GM19193 (cell line): Measurements from ENCODE around the gene SLC27A5.

Experiments used
- POLR2A ChIP-seq: IDR thresholded peaks from 4 replicates; pipeline ENCODE4 v1.6.1; 2011; ENCODE audit not compliant: insufficient read depth, insufficient read length; ENCODE audit errors: extremely low read depth

The SLC27A5 gene

DNA sequence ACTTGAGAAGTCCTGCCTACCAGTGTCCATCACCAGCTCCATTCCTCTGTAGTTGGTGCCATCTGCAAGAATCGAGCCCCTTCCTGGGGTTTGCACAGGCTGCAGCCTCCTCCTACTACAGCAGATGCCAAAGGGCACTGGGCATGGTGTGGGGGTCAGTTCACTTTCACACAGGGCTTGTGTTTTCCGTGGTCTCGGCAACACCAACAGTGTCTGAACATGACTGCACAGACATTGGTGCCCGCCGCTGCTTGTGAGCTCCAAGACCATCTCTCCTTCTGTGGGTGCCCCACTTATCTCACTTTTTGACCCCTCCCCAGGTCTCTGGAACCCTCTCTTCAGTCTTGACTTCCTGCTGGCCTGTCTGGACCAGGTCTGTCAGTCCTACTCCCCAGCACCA lies 20.4 kb downstream of the SLC27A5 start:
- no peak for TF ChIP-seq POLR2A

DNA sequence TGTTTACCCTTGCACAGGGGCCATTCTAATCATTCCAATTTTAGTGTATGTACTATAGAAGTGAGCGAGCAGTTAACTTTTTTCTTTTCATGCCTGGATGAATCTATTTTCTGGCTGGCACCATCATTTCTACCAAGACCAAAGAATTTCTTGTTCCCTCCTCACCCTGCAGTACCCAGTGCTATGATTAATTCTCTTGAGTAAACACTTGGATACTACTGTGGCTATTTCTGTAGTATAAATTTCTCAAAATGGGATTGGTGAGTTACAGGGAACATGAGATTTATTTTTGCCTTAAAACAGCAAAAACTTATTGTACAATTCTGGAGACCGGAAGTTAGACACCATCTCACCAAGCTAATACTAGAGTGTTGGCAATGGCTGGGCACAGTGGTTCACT lies 28.0 kb downstream of the SLC27A5 start:
- no peak for TF ChIP-seq POLR2A

DNA sequence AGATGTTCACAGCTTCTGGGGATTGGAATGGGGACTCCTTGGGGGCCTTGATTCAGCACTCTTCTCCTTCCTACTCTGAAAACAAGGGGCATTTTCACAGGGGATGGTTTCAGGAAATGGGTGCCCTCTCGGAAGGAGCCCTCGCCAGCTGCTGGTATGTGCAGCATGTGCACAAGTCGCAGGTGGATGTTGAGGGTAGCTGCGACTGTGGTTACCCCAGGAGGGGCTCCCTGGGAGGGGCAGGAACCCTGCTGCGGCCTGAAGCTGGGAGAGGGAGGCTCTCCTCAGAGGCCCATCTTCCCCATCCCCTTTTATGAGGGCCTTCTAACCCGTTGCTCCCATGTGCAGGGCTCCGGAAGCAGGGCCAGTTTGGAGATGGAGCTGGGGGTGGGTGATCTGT lies 29.4 kb downstream of the SLC27A5 start:
- no peak for TF ChIP-seq POLR2A

DNA sequence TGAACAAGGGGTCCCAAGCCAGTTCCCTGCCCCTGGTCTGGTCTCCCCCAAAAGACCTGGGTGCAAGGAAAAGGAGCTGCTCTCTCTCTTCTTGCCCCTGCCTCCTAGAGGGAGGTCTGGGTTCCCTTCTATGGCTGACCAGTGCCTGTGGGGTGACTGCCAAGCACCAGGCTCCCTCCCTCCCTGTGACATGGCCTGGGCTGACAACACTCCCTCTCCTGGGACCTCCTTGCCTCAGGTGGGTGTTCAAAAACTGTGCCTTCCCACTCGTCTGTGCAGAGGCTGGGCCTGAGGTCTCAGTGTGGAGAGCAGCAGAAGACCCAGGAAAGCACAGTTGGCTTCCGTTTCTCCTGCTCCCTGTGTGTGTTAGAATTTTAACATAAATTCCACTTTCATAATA lies 31.0 kb downstream of the SLC27A5 start:
- TF ChIP-seq POLR2A: no peak

DNA sequence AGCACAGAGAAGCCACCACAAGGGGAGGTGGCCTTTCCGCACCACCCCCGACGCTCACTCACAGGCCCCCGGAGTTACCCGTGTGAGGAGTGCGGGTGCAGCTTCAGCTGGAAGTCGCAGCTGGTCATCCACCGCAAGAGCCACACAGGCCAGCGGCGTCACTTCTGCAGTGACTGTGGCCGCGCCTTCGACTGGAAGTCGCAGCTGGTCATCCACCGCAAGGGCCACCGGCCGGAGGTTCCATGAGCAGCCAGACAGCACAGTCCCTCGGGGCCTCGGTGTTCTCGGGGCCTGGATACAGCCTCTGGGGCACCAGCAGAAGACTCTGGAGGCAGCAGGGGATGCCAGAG lies 31.3 kb downstream of the SLC27A5 start:
- no peak for TF ChIP-seq POLR2A

DNA sequence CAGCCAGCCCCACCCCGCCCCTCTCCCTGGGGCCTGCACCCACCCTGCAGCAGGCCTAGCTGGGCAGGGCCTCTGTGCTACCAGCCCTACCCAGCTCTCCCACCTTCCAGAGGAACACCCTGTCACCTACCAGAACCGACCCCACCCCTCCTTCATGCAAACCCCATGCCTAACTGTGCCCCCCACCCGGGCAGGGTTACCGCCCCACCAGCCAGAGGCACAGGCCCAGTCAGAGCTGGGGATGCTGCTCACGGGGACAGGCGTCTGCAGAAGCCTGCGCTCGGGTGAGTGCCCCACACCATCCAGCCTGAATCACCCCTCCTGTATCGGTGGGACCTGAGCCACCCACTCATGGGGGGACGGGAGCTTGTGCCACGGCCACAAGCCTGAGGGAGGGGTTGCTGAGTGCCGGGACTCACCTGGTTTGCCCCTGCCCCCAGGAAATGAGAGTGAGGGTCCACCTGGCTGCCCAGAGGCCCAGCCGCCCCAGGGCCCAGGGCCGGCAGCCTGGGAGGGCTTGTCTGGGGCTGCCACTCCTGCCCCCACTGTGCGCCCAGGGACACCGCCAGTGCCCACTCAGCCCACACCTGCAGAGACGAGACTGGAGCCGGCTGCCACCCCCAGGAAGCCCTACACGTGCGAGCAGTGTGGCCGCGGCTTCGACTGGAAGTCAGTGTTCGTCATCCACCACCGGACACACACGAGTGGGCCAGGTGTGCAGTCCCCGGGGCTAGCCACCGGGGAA lies 31.9 kb downstream of the SLC27A5 start:
- TF ChIP-seq POLR2A: no peak

DNA sequence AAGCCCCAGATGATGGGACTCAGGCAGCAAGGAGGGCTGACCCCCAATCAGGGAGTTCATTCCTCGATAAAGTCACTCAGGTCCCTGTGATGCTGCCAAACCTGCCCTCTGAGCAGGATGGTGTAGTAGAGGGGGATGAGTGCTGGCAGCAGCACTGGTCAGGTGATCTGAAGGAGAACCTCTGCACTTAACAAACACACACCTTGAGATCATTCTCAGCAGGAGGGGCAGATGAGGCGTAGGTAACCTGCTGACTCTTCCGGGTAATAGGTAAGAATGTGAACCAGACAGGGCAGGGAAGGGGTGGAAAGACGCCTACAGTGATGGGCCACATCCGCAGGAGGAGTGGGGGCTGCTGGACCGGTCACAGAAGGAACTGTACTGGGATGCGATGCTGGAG lies 32.5 kb downstream of the SLC27A5 start:
- TF ChIP-seq POLR2A: no peak

DNA sequence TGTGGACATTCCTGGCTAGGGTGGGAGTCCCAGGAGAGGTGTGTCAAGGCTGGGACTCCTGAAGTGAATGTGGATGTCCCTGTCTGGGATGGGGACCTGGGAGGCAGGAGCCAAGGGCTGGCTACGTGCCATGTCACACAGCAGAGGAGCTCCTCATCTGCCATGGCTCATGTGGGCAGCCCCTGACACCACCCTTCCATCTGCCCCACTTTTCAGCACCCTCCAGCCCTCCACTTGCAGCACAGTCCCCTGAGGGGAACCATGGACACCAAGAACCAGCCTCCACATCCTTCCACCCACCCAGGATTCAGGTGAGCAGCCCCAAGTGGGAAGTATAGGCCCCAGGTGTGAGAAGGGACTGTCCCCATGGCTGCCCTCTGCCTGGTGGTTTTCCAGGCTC lies 33.9 kb downstream of the SLC27A5 start:
- TF ChIP-seq POLR2A: no peak

DNA sequence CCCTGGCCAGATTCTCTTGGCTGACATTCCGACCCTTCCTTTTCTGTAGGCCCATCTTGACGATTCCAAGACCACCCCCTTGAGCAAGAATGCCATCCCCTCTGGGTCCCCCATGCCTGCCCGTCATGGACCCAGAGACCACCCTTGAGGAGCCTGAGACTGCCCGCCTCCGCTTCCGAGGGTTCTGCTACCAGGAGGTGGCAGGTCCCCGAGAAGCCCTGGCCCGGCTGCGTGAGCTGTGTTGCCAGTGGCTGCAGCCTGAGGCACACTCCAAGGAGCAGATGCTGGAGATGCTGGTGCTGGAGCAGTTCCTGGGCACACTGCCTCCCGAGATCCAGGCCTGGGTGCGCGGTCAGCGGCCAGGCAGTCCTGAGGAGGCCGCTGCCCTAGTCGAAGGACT lies 34.7 kb downstream of the SLC27A5 start:
- no peak for TF ChIP-seq POLR2A

DNA sequence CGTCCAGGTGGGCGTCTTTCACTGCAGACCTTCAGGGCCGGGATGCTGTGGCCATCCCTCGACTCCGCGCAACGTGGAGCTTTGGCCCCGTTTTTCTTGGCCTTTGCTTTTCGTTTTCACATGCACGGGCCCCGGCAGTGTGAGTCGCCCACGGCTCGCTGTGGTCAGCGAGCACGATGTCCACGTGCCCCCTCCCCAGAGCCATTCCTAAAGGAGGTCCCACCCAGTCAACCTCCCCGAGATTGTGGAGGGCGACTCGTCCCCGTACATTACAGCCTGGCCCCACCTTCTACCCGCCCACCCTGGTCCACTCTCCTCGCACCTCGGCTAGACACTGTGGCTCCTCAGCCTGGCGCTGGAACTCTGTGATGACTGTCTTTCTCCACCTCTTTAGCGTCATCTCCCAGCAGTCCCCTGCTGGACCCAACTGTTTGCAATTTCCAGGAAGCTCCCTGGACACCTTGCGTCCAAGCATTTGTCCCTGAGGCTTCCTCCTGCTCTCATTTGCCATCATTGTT lies 35.2 kb downstream of the SLC27A5 start:
- no peak for TF ChIP-seq POLR2A

DNA sequence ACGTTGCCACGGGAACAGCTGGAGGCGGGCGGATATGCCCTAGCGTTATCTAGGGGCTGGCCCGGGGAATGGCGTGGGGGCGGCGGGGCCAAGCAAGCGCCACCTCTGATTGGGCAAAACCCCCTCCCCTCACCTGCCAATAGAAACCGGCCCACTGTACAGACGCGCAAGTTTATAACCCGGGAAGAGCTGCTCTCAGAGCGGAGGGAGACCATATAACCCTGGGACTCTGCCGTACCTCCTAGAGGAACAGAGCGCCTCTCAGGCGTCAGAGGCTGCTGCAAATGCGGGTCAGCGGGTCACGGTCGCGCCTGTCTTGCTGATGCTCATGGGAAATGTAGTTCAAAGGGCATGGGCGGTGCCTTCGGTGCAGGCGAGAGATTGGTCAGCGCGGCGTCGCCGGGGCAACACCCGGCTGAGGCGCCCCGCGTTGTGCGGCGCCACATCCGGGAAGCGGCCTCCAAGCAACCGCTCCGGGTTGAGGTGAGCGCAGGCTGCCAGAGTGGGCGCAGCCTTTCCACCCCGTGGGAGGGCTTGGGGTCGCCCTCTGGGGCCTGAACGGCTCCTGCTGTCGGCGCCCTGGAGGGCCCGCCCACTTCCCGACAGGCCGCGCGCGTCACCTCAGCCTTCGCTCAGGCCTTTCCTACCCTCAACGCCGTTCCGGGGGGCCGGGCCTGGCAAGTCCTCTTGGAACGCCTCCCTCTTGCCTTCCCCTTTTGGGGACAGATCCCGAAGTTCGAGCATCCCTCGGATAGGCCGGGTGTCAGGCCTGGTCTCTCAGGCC lies 35.9 kb downstream of the SLC27A5 start, which contains the start of gene ZNF446:
Gene ZNF446 (plus strand): TSS at position 639 of the 784 bp plus-strand sequence. CDS start 867 bp downstream, outside the sequence.
- TF ChIP-seq POLR2A: peak; percentile 76

DNA sequence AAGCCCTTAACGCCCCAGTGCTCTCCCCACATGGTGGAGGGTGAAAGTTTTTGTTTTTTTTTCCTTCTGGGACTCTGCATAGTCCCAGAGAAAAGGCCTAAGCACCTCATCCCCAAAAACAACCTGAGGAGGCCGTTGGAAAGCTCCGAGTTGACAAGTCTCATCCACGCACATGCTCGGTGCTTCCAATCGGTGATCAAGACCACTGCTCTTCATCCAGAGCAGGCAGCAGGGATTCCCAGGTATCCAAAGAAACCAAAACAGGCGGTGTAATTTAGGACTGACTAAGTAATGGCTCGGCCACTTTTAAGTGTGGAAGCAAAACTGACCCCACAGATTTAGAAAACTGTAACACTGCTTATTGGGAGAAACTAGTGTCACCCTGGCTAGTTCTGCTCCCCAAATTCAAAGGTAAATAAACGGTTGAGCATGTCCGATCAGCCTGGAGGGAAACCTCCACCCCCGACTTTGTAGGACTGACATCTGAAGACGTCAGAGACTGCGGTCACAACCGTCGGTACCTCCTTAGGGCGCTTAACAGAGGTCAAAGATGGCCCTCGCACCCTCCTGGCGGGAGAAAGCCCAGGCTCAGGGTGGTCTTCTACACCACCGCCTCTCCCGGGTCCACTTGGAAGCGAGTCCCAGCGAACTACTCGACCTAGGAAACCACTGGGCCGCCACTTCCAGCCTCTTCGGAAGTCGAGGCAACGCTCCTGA lies 36.6 kb downstream of the SLC27A5 start:
- no peak for TF ChIP-seq POLR2A

DNA sequence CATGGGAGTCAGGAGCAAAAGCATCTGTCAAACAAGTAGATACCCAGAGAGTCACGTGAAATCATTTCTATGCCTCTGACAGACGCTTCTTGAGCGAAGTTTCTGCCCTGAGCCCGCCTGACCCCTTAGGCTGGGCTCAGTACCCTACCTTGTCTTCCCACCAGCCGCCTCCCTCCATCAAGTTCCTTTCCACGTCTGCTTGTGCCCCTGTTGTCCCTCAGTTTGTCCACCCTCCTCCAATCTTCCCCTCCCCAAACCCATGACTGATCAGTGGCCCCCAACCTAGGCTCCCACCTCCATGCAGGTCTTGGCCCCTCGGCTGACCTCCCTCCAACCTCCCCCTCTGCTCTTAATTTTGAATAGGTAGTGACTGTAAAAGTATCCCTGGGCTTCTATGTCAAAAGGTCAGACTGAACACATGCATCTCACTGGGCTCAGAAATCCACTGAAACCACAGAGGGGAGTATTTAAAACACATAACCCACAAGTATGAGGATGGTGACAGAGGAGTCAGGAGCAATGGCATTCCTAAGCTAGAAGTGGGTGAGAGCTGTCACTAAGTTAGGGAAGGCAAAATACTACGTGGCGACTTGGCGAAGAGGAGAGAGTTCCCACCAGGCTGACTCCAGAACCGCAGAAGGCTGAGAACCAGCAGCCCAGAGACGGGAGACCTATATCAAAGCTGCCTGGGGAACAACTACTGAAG lies 37.3 kb downstream of the SLC27A5 start:
- TF ChIP-seq POLR2A: no peak

DNA sequence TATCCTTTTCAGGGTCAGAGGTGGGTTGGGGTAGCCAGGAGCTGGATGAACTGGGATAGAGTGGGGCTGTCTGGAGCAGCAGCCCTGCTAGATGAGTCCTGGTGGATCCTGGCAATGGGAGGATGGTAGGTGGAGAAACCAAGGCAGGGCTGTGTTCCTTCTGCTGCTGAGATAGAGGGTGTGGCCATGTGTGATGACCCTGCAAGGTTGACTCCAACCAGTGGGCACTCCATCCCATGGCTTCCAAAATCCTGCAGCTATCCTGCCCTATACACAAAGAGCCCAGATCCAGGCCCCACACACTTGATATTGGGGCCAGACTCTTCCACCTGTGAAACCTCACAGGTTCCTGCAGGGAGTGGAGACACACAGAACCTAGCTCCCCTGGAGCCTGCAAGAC lies 38.0 kb downstream of the SLC27A5 start:
- no peak for TF ChIP-seq POLR2A

DNA sequence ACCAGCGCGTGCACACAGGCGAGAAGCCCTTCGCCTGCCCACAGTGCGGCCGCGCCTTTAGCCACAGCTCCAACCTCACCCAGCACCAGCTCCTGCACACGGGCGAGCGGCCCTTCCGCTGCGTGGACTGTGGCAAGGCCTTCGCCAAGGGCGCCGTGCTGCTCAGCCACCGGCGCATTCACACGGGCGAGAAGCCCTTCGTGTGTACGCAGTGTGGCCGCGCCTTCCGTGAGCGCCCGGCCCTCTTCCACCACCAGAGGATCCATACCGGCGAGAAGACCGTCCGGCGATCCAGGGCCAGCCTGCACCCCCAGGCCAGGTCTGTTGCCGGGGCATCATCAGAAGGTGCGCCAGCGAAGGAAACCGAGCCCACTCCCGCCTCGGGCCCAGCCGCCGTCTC lies 40.1 kb downstream of the SLC27A5 start:
- TF ChIP-seq POLR2A: no peak
